Breast epithelium (tissue), 4 donors: ENCODE data around the gene NIFK. TPM values are rescaled to one million over a fixed set of nuclear protein-coding genes. Genes with fewer than 3 reads are reported as not detected.

Source experiments
- DNase-seq, 2 donors: peaks; one replicate each; pipeline ENCODE4 v3.0.0-alpha.2; 2019; ENCODE audit warnings: low spot score in 2 of 2
- H3K27ac ChIP-seq, 2 donors: fragments of 200-600 bp; sonication (generic) in 1 of 2; one replicate each; pipeline ENCODE4 v1.5.1; 2016 to 2019; ENCODE audit warnings: mild to moderate bottlenecking in 1 of 2
- H3K27me3 ChIP-seq, 2 donors: fragments of 200-600 bp; sonication (generic) in 1 of 2; one replicate each; pipeline versions ENCODE4 v1.5.1 to v1.6.0; 2017 to 2019; ENCODE audit warnings: control low read depth in 1 of 2, mild to moderate bottlenecking in 1 of 2
- H3K36me3 ChIP-seq: fragments of 200-600 bp; one replicate; pipeline ENCODE4 v1.5.1; 2019
- H3K4me1 ChIP-seq, 2 donors: fragments of 200-600 bp; sonication (generic); one replicate each; pipeline ENCODE4 v1.5.1; 2016 to 2019; ENCODE audit warnings: control low read depth in 1 of 2
- H3K4me3 ChIP-seq, 3 donors: fragments of 200-600 bp; sonication (generic); 1 replicate in 2 of 3; 2 replicates in 1 of 3; pipeline ENCODE4 v1.5.1; 2016 to 2019; ENCODE audit warnings: mild to moderate bottlenecking in 3 of 3, moderate library complexity in 2 of 3
- H3K9me3 ChIP-seq, 2 donors: fragments of 200-600 bp; sonication (generic) in 1 of 2; one replicate each; pipeline ENCODE4 v1.5.1; 2016 to 2019; ENCODE audit warnings: control low read depth in 1 of 2
- POLR2A ChIP-seq: fragments of 450-650 bp; IDR thresholded peaks from one replicate; pipeline ENCODE4 v1.6.1; 2016; ENCODE audit warnings: antibody characterized with exemption, mild to moderate bottlenecking, moderate library complexity
- POLR2AphosphoS5 ChIP-seq, 3 donors: sonication (generic); formaldehyde crosslinking; IDR thresholded peaks; one replicate each; pipeline ENCODE4 v1.6.1; 2017; ENCODE audit warnings: antibody characterized with exemption in 3 of 3
- intact Hi-C: fragments of 100-400 bp; cut with DNase I; formaldehyde crosslinking; loops from one replicate; pipeline ENCODE4 v1.15.1; 2023; ENCODE audit warnings: low total_unique reads
- total RNA-seq, 3 donors: library from RNA; depleted of rRNA; stranded (reverse); fragments of >200 nt; gene quantifications; one replicate each; pipeline ENCODE4 v1.1.0, GENCODE V29; 2016
- TF ChIP-seq, protein P1 (sequence below), 3 donors: fragments of 450-650 bp; IDR thresholded peaks; one replicate each; pipeline ENCODE4 v1.5.1; 2016 to 2017; ENCODE audit warnings: antibody characterized with exemption in 3 of 3, mild to moderate bottlenecking in 3 of 3, moderate library complexity in 3 of 3

The NIFK gene
- total RNA-seq, 3 donors from 2014 or later = 33.9 to 45.6 (median 39.1) TPM

DNA sequence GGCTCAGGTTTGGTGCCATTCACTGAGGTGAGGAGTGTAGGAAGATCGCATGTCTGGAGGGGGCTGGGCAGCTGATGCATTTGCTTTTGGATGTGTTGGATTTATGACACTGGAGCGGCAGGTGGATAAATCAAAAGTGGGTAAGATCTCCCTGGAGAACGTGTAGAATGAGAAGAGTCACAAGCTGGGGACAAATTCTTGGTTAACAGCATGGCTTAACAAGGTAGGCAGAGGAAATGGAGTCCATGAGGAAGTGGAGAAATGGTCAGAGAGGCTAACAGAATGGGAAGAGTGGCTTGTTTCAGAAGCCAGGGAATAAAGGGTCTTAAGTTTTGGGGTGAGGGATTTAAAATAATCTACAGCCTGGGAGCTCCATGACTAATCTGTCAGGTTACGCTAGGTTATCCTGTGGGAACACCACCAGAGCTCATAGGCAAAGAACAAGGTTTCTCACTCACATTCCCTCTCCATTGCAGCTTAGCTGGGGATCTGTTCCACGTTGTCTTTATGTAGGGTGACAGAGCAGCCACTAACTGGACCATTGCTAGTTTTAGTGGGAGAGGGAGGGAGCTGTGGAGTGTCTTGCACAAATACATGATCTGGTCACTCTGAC is 31.6 kb upstream of the NIFK start:
- intact Hi-C loops = no loop called here
- Histone ChIP-seq H3K36me3 (peaks cover 5% of the 10 kb centered on the region), H3K27me3 (no peaks in the 10 kb centered on the region), H3K4me3 (no peak overlapping the region), H3K4me1 (no peaks in the 10 kb centered on the region), H3K9me3 (no peaks in the 10 kb centered on the region), H3K27ac (no peak overlapping the region)
- DNase-seq = no peak
- no peak for TF ChIP-seq POLR2A
- no peak for TF ChIP-seq POLR2AphosphoS5 (IDR thresholded peaks at IDR 0.05)
- TF ChIP-seq, protein P1, sequence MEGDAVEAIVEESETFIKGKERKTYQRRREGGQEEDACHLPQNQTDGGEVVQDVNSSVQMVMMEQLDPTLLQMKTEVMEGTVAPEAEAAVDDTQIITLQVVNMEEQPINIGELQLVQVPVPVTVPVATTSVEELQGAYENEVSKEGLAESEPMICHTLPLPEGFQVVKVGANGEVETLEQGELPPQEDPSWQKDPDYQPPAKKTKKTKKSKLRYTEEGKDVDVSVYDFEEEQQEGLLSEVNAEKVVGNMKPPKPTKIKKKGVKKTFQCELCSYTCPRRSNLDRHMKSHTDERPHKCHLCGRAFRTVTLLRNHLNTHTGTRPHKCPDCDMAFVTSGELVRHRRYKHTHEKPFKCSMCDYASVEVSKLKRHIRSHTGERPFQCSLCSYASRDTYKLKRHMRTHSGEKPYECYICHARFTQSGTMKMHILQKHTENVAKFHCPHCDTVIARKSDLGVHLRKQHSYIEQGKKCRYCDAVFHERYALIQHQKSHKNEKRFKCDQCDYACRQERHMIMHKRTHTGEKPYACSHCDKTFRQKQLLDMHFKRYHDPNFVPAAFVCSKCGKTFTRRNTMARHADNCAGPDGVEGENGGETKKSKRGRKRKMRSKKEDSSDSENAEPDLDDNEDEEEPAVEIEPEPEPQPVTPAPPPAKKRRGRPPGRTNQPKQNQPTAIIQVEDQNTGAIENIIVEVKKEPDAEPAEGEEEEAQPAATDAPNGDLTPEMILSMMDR (IDR thresholded peaks at IDR 0.05) = no peak

GRCh38 chr2:121766624-121767023 is 29.9 kb upstream of the NIFK start:
- Histone ChIP-seq H3K4me1 (no peaks in the 10 kb centered on the region), H3K36me3 (peaks cover 5% of the 10 kb centered on the region), H3K27me3 (no peaks in the 10 kb centered on the region), H3K27ac (no peak overlapping the region), H3K9me3 (no peaks in the 10 kb centered on the region), H3K4me3 (no peak overlapping the region)
- intact Hi-C loops = no loop called here
- no peak for DNase-seq
- TF ChIP-seq, protein P1 (IDR thresholded peaks at IDR 0.05) = no peak
- no peak for TF ChIP-seq POLR2AphosphoS5 (IDR thresholded peaks at IDR 0.05)
- no peak for TF ChIP-seq POLR2A

- Histone ChIP-seq H3K4me3 (no peak overlapping the region), H3K36me3 (peaks cover 5% of the 10 kb centered on the region), H3K27me3 (no peaks in the 10 kb centered on the region), H3K9me3 (no peaks in the 10 kb centered on the region), H3K27ac (no peak overlapping the region), H3K4me1 (no peaks in the 10 kb centered on the region)
- TF ChIP-seq POLR2A (no peak), POLR2AphosphoS5 (IDR thresholded peaks at IDR 0.05) (no peak)
- TF ChIP-seq, protein P1 (IDR thresholded peaks at IDR 0.05) = no peak
- intact Hi-C loops = no loop called here
- no peak for DNase-seq
These were observed 28.1 kb upstream of the NIFK start for GRCh38 chr2:121764681-121765228.

DNA sequence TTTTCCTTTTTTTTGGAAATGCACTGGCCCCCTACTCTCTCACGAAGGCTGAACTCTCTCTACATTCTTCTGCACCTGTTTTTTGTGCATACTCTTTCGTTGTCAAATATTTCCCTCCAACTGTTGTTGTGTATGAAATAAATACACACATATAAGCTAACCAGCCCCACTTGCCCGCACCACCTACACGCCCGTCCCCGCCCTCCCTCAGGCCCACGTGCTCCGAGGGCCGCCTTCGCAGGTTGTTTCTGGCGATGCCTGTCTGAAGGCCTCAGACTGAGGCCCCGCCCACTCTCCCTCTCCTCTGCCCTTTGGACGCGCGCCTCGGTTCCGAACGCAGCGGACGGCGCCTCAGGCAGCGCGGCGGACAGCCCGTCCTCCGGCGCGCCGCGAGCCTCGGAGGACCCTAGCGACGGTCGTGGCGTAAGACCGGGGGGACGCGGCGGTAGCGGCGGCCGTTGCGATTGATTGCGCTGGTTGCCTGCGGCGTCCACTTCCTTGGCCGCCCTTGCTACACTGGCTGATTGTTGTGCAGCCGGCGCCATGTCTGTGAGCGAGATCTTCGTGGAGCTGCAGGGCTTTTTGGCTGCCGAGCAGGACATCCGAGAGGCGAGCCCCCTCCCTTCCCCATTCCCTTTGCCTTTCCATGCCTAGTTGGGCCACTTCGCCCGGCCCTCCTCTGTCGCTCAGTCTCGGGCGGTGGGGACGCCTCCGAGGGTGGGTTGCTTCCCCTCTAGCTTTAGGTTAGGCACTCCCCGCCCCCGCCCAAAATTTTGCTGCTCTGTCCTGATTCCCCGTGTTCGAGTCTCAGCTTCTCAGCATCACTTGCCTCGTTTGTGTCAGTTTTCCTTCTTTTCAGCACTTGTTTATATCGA is 18.8 kb upstream of the NIFK start, which contains the start of gene TSN:
TSS of gene TSN (plus strand) at position 415 of the 875 bp plus-strand sequence. CDS start at position 544, 129 bp downstream.
- no peak for TF ChIP-seq POLR2A
- peak; percentile 90 to 96 (median 94) for TF ChIP-seq POLR2AphosphoS5 (IDR thresholded peaks at IDR 0.05)
- TF ChIP-seq, protein P1 (IDR thresholded peaks at IDR 0.05) = no peak
- H3K27ac ChIP-seq = peak within 1 kb of the TSS; percentile 81 to 84
- intact Hi-C loops = no loop called here

More for the DNA sequence above, 18.8 kb upstream of the NIFK start, which contains the start of gene TSN:
- H3K4me3 ChIP-seq = peak within 1 kb of the TSS; percentile 90 to 97 (median 93)
- no peaks in the 10 kb centered on the region for H3K36me3 ChIP-seq
- peaks cover 0 to 13% of the 10 kb centered on the region in 2 donors for H3K4me1 ChIP-seq
- DNase-seq = peak; percentile 95
- no peaks in the 10 kb centered on the region for H3K9me3 ChIP-seq
- H3K27me3 ChIP-seq = no peaks in the 10 kb centered on the region
